ENCODE results near the gene IFT122.
A peak's percentile ranks its signal among the peaks of the same experiment; 100 is the strongest.

Gene IFT122

DNA sequence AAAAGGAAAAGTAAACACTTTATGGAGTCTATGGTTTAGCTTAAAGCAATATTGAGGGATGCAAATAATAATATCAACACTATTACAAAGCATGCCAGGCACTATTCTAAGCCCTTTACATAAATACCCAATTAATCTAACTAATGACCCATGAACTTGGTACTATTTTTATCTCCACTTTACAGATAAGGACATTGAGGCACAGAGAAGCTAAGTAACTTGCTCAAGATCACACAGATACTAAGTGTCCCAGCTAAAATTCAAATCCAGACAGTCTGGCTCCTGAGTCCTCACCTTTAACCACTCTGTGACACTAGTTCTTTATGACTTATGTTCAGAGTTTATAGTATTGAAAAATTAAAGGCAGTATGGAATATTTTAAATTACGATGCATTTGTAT lies 5.9 kb upstream of the IFT122 start:
- no peak for DNase-seq (ENCODE audit: low read depth in 2 of 2)

DNA sequence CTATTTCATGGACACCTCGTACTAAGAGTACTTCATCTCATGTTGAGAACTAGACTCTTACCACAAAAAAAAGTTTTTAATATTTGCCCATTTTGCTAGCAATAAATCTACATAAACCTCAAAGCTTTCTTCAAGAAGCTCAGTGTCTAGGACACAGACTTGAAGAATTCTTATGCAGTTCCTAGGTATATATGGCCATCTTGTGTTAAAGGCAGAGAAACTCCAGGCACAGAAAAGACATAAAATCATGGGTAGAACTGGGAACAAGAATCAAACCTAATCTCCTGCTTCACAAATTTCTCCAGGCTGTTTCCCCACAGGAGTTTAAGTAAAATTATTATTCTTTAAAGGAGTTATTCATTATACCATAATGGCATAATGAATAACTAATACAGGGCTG lies 4.7 kb upstream of the IFT122 start:
- no peak for DNase-seq (ENCODE audit: low read depth in 2 of 2)

DNA sequence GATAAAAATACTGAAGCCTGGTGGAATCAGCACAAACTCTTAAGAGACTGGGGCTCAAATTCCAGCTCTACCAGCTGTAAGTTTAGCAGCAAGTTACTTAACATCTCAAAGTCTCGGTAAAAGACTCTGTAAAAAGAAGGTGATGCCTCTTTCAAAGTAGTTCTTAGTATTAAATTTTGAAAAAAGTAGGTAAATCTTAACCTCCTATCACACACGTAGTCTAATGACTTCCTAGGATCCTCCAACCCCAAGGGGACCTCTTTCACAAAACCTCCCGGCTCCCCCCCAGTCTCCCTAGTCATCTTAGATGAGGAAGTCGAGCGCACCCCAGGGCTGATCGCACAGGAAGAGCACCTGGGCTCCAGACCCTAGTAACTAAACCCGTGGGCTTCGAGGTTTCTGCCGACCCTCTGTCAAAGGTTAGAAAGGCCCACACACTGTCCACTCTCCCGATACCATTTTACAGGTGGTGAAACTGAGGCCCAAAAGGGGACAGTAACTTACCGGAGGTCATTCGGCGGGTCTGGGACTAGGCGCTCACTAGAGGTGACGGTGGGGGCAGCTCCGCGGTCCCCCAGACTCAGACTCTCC lies 703 bp upstream of the IFT122 start:
- DNase-seq (ENCODE audit: low read depth in 2 of 2) = peak; percentile 12 to 30

DNA sequence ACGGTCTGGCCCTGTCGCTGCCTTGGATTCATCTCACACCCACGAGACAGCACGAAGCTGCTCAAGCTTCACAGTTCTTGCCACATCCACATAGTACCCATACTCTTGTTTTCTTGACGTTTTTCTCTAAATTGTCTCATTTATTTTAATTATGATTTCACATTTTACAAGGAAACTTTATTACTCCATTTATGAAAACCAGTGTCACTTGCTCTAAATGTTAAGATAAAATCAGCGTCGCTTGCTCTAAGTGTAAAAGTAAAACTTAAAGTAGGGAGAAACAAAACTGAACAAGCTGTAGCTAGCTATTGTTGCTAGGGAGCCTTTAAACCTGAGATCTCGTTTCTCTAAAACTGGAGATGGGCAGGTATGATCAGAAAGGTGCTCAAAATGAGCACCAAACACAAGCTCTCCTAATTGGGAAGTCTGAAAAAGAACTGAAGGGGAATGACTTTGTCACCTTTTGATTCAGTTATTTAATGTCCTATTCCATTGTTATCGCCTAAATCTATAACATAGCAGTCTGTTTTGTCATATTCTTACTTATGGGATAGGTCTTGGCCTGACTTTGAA lies 680 bp downstream of the IFT122 start:
- DNase-seq (ENCODE audit: low read depth in 2 of 2) = no peak

DNA sequence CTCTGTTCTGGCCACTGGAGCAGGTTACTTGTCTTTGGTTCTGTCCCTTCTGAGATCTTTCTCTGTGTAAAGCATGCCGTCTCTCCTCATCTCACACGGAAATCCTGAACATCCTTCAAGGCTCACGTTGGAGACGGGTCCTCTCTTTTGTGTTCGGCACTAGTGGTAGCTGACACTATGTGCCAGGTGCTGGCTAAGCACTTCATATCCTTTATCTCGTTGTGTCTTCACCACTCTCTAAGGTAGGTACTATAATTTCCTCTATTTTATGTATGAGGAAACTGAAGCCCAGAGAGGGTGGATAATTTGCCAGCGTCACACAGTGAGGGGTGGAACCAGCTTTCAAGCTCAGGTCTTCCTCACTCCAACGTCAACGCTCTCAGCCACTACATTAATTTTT lies 1.2 kb downstream of the IFT122 start:
- no peak for DNase-seq (ENCODE audit: low read depth in 2 of 2)

DNA sequence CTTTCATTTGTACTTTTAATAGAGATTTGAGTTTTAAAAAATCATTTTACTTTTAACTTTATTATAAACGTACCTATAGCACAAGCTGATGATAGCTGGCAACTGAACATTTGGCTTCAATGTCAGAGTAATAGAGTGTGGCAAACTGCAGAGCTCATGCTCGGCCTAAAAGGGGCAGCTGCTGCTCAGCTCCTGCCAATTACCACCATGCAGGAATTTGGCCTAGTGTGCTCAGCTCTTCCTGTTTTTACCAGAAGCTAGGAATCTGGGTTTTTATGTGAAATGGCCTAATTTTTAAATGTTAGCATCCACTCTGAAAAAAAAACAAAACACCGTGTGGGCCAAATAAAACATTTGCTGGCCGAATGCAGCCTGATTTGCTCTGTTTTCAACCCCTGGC lies 1.8 kb downstream of the IFT122 start:
- no peak for DNase-seq (ENCODE audit: low read depth in 2 of 2)

DNA sequence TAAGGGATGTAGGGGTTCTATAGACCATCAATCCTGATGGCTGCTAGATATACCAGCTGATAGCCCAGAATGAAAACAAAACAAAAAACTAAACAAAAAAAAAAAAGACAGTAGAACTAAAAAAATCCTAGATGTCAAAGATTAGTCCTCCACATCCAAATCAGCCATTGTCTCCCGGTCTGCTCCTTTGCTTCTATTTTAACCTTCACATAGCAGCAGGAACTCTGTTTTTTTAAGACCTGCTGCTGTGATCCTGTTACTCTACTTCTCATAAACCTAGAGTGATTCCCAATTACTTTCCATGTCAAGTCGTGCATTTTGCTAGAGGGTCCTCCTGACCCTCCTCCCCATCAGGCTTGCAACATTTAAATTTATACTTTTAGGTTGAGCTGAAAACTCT lies 2.5 kb downstream of the IFT122 start:
- no peak for DNase-seq (ENCODE audit: low read depth in 2 of 2)

DNA sequence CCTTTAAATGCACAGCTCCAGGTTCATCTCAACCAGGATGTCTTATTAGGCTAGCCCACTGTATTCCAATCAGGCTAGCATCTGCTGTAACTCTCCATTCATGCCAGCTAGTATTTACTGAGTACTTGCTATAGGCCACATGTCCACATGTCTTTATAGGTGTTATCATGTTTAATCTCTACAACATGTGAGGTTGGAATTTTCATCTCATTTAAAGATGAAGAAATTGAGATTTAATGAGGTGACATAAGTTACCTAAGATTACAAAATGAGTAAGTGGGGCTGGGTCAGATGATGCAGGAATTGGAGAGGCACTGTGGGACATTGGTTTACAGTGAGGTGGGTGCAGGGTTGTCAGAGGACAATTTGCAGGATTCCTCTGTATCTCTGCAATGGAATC lies 2.9 kb downstream of the IFT122 start:
- DNase-seq (ENCODE audit: low read depth in 2 of 2) = no peak

DNA sequence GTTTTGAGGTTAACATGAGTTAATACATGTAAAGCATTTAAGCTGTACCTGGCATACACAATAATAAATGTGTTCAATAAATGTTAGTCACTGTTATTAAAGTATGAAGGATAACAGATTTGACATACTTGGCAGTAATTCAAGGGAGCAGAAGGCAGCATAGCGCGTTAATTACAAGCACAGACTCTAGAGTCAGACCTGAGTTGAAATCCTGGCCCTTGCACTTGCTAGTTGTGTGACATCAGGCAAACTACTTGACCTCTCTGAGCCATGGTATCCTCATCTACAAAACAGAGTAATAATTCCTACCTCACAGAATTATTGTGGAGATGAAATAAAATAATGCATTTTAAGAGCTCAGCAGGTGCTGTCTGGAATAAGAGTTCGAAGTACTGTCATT lies 5.4 kb downstream of the IFT122 start:
- no peak for DNase-seq (ENCODE audit: low read depth in 2 of 2)

DNA sequence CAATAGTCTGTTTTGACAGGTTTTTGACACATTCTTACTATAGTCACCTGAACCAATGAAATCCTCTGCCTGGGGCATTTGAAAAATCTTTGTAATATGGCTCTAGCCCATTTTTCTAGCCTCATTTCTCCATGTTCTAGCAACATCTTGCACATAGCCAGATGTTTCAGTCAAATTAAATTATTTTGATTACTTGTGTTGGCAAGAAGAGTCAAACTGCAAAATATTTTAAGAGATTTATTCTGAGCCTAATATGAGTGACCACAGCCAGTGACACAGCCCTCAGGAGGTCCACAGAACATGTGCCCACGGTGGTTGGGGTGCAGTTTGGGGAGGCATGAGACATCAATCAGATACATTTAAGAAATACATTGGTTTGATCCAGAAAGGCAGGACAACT lies 6.9 kb downstream of the IFT122 start:
- no peak for DNase-seq (ENCODE audit: low read depth in 2 of 2)

DNA sequence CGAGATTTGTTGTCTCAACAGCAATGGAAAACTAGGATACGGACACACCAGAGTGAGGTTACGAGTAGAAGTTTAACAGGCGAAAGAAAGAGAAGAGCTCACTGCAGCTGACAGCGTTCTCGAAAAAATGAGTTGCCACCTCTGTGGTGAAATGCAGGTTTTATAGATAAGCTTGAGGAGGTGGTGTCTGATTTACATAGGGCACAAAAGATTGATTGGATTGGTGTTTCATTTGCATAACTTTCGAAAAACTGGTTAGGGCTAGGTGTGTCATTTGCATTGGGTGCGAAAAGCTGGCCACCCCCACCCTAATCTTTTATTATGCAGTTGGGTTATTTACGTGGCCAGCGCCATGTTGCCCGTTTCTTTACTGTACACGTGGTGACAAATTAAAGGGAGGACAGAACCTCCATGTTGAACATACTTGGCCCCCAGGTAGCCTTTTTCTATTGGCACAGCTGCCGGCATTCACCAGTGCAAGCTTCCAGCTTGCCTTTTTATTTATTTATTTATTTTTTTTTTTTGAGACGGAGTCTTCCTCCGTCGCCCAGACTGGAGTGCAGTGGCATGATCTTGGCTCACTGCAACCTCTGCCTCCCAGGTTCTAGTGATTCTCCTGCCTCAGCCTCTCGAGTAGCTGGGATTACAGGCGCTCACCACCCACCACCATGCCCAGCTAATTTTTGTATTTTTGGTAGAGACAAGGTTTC lies 8.3 kb downstream of the IFT122 start:
- DNase-seq (ENCODE audit: low read depth in 2 of 2) = no peak

DNA sequence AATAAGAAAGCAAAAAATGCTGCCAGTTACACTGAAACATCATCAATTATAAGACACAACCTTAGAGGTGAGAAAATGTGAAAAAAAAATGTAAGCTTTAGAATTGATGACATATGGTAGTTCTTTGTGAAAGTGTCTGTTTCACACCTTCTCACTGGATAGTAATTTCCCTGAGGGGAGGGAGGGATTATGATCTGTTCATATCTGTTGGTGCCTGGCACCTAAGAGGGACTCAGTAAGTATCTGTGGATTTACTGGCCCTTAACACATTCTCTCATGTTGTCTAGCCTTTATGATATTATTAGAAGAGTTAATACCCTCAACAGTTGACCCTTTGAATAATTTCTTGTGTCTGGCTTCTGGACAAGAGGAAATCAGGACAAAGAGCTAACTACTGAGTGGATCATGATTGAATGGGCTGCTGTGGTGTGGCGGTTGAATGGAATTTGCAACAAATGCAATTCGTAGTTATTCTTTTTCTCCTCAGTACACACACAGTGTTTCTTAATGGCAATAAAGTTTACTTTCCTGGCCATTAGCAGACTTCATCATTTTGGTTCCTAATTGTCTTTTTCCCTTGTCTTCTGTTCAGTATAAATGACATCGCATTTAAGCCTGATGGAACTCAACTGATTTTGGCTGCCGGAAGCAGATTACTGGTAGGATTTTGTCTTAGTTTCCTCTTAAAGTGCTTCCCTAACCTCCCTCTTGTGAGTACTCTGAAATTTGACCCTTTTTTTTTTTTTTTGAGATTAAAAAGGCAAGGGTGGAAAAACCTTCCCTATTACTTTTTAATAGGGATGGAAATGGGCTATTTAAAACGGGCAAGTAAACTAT lies 9.5 kb downstream of the IFT122 start:
- DNase-seq (ENCODE audit: low read depth in 2 of 2) = no peak

DNA sequence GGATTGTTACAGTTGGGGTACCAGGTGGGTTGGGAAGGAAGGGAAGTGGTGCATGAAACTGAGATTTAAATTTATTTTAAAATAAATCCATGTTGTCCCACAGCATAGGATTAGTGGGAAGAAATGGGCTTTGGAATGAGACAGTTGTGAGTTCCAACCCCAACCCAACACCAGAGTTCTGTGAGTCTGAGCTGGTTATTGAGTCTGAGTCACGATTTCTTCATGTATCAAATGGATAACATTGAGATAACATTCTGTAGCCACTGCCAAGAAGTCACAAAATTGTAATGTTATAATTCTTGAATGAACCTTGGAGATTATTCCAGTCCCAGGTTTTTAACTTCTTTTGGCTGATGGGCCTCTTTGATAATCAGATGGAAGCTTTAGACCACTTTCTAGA lies 13.7 kb downstream of the IFT122 start:
- no peak for DNase-seq (ENCODE audit: low read depth in 2 of 2)

DNA sequence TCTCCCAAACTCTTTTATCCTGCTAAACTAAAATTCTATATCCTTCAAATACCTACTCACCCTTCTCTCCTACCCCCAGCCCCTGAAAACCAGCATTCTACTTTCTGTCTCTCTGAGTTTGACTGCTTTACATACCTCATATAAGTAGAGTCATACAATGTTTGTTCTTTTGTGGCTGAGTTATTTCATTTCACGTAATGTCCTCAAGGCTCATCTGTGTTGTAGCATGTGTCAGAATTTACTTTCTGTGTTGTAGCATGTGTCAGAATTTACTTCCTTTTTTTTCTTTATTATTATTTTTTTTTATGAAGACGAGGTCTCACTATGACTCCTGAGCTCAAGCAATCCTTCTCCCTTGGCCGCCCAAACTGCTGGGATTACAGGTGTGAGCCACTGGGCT lies 20.1 kb downstream of the IFT122 start:
- no peak for DNase-seq (ENCODE audit: low read depth in 2 of 2)

DNA sequence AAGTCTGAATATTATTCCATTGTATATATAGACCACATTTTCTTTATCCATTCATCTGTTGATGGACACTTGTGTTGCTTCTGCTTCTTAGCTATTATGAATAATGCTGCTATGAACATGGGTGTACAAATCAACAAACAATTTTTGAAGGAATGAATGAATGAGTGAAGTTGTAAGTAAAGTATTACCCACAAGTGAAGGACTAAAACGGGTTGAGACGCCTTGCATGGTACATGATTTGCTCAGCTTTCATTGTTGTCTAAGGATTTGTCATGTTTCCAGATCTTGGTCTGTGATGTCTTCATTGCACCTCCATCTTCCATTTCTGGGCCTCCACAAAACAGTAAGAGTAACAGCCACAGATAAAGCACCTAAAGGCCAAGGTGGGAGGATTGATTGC lies 20.5 kb downstream of the IFT122 start:
- no peak for DNase-seq (ENCODE audit: low read depth in 2 of 2)

DNA sequence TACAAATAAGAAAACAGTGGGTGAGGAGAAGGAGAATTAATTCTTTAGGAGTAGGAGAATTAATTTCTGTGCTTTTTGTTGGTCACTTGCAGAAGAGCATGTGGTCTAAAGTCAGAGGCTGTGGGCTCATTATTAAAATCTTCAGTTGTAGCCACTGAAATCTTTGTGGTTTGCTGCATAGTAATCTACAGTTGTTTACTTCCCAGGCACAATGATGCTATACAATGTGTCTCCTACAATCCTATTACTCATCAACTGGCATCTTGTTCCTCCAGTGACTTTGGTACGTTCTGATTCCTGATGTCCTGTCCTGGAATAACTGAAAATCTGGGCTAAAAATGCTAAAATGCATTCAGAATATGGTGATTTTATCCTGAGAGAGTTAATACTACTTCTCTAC lies 21.0 kb downstream of the IFT122 start:
- no peak for DNase-seq (ENCODE audit: low read depth in 2 of 2)

DNA sequence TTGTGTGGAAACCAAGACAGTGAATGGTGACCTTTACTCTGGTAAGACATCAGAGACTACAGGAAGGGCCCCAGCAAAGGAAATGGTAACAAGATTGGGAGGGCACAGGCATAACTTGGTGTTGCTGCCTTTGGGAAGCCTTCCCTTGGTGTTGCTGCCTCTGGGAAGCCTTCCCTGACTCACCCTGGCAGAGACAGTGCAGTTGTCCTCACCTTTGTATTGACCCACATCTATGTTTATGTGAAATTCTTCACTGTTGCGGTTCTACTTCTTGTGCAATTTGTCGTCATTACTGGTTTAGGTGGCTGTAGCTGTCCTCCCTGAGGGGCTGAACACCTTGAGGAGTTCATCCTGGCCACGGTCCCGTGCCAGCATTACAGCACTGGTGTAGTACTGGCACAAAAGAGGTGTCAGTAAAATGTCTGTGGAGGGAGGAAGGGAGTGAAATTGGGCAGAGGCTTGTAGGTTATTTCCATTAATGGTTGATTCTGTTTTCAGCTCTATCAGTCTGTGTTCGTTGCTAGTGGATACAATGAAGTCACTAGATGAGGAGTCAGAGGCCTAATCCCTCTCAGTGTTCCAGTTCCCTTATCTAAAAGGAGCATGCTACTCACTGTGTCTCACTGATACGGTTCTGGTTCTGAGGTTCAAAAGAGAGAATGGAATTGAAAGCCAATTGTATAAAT lies 21.6 kb downstream of the IFT122 start:
- no peak for DNase-seq (ENCODE audit: low read depth in 2 of 2)

DNA sequence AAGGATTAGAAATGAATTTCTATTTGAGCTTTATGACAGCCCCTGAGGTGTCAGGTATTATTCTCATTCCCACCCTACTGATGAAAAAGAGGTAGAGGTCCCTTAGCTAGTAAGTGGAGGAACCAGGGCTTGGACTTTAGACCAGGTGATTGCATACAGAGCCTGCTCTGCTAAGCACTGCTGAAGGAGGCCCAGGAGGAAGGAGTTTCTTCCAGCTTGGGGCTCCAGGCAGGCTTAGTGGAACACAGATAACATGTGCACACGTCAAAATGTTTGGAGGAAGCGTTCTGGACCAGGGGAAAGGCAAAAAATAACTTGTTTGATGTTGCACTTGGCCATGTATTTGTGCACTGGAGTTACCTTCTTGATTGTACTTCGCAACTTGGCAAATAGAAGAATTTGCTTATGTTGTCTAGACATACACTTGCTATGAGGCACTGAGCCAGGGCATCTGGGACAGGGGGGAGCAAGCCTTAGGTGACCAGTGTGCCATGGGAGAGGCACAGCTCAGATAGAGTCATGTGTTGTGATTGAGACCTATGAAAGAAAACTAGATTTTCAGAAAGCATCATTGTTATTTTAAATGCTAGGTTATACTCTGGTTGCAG lies 22.4 kb downstream of the IFT122 start:
- no peak for DNase-seq (ENCODE audit: low read depth in 2 of 2)

DNA sequence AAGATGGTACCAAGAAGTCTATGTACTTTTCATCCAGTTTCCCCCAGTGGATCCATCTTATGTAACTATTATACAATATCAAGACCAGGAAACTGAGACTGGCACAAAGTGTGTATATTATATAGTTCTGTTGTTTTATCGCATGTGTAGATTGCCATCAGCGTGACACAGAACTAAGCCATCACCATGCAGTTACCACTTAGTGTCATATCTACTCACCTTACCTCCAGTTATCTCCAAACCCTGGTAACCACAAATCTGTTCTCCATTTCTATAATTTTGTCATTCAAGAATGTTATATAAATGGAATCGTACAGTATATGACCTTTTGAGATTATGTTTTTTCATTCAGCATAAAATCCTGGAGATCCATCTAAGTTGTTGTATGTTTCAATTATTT lies 23.1 kb downstream of the IFT122 start:
- DNase-seq (ENCODE audit: low read depth in 2 of 2) = no peak

DNA sequence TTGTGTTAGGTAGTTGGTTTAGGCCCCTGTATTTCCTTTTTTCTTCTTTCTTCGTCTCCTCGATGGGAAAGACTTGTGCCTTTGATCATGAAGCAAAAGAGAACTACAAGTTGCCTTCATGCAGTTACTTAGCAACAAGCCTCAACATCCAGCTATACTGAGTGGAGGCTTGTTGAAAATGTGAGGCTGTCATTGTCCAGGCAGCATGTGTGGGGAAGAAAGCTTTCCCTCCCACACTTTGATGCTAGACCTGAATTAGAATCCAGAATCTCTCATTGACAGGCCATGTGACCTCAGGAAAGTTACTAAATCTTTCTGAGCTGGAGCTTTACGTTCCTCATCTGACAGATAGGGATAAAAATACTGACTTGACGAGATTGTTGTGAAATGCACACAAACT lies 23.7 kb downstream of the IFT122 start:
- DNase-seq (ENCODE audit: low read depth in 2 of 2) = no peak

DNA sequence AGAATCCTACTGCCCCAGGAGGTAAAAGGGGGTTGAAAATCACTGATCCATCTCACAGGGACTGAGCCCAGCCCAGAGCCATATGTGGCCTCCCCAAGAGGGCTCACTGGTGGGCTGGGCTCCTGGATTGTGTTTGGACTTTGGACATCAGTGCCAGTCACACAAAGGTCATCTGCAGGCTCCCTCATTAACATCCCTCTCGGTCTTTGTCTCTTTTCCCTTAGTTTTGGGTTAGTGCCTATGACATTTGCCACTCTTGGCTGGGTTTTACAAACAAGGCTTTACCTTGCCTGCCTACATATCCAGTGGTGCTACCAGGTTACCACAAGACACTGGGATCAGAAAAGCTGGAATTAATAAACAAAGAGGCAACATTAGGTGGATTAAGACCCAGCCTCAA lies 27.9 kb downstream of the IFT122 start:
- DNase-seq (ENCODE audit: low read depth in 2 of 2) = no peak

DNA sequence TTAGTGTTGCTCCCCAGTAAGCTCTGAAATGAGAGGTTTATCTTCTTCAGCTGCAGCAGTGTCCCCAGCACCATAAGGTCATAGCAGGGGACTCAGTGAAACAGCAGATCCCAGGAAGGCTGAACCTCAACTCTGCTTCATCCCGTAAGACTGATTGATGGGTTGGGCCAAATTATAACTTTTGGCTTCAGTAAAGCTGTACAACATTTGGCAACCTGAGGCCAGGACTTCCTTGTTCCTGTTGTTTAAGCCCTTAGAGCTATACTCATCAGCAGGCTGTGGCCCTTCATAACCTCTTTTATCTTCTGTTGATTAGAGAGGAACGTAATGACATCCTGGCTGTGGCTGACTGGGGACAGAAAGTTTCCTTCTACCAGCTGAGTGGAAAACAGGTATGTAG lies 29.0 kb downstream of the IFT122 start:
- DNase-seq (ENCODE audit: low read depth in 2 of 2) = no peak

Measured in stimulated activated CD8-positive, alpha-beta memory T cell treated with anti-CD3 and anti-CD28 coated beads, Interleukin-7, amount 100 ng/mL, for 4 hours (primary cell).